Astrocyte (in vitro differentiated cells and primary cell): ENCODE measurements around the gene SLC18A2.

ENCODE experiments used
- EZH2 ChIP-seq: IDR thresholded peaks from 2 replicates; pipeline ENCODE4 v1.6.1; 2012; ENCODE audit warnings: mild to moderate bottlenecking, low read length, inconsistent platforms; ENCODE audit not compliant: insufficient read depth
- TF ChIP-seq, protein P1 (sequence below): IDR thresholded peaks from 2 replicates; pipeline ENCODE4 v1.5.1; 2011; ENCODE audit warnings: low read depth, mild to moderate bottlenecking, inconsistent platforms, low read length, moderate library complexity; ENCODE audit not compliant: insufficient read depth

DNA sequence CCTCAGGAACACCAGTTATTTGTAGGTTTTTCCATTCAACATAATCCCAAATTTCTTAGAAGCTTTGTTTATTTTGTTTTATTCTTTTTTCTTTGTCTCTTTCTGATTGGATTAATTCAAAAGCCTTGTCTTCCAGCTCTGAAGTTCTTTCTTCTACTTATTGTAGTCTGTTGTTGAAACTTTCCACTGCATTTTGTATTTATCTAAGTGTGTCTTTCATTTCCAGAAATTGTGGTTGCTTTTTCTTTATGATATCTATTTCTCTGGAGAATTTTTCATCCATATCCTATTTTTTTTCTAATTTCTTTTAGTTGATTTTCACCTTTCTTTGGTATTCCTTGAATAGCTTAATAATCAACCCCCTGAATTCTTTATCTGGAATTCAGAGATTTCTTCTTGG is 58.5 kb downstream of the SLC18A2 start:
- TF ChIP-seq EZH2: no peak
- TF ChIP-seq, protein P1, sequence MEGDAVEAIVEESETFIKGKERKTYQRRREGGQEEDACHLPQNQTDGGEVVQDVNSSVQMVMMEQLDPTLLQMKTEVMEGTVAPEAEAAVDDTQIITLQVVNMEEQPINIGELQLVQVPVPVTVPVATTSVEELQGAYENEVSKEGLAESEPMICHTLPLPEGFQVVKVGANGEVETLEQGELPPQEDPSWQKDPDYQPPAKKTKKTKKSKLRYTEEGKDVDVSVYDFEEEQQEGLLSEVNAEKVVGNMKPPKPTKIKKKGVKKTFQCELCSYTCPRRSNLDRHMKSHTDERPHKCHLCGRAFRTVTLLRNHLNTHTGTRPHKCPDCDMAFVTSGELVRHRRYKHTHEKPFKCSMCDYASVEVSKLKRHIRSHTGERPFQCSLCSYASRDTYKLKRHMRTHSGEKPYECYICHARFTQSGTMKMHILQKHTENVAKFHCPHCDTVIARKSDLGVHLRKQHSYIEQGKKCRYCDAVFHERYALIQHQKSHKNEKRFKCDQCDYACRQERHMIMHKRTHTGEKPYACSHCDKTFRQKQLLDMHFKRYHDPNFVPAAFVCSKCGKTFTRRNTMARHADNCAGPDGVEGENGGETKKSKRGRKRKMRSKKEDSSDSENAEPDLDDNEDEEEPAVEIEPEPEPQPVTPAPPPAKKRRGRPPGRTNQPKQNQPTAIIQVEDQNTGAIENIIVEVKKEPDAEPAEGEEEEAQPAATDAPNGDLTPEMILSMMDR: no peak
